Parathyroid adenoma (tissue), 2 donors: Measurements from ENCODE around the gene LRRC7.

Experiments used
- H2AFZ ChIP-seq: fragments of 300-600 bp; sonication (generic); one replicate; pipeline ENCODE4 v1.7.0; 2017; ENCODE audit warnings: antibody characterized with exemption, mild to moderate bottlenecking
- H3K27ac ChIP-seq: fragments of 300-600 bp; sonication (generic); one replicate; pipeline ENCODE4 v1.7.0; 2017
- H3K27me3 ChIP-seq: fragments of 300-600 bp; sonication (generic); one replicate; pipeline ENCODE4 v1.7.0; 2017; ENCODE audit warnings: low read length; ENCODE audit not compliant: control insufficient read depth, insufficient read depth
- H3K36me3 ChIP-seq: fragments of 300-600 bp; sonication (generic); one replicate; pipeline ENCODE4 v1.7.0; 2017; ENCODE audit warnings: low read length; ENCODE audit not compliant: control insufficient read depth, insufficient read depth
- H3K4me1 ChIP-seq: fragments of 300-600 bp; sonication (generic); one replicate; pipeline ENCODE4 v1.7.0; 2017; ENCODE audit warnings: control low read depth
- H3K4me2 ChIP-seq: fragments of 300-600 bp; sonication (generic); one replicate; pipeline ENCODE4 v1.7.0; 2017; ENCODE audit warnings: low read length
- H3K4me3 ChIP-seq: fragments of 300-600 bp; sonication (generic); one replicate; pipeline ENCODE4 v1.7.0; 2017; ENCODE audit warnings: low read depth, low read length
- H3K79me2 ChIP-seq: fragments of 300-600 bp; sonication (generic); one replicate; pipeline ENCODE4 v1.7.0; 2017; ENCODE audit warnings: control low read depth
- H3K9ac ChIP-seq: fragments of 300-600 bp; sonication (generic); one replicate; pipeline ENCODE4 v1.7.0; 2017; ENCODE audit warnings: mild to moderate bottlenecking
- H3K9me3 ChIP-seq: fragments of 300-600 bp; sonication (generic); one replicate; pipeline ENCODE4 v1.7.0; 2017; ENCODE audit warnings: low read length; ENCODE audit not compliant: control insufficient read depth
- CTCF ChIP-seq: fragments of 300-600 bp; sonication (generic); IDR thresholded peaks from one replicate; pipeline ENCODE4 v1.7.0; 2017; ENCODE audit warnings: antibody characterized with exemption, mild to moderate bottlenecking
- donor health status: primary hyperparathyroidism.

The LRRC7 gene

DNA sequence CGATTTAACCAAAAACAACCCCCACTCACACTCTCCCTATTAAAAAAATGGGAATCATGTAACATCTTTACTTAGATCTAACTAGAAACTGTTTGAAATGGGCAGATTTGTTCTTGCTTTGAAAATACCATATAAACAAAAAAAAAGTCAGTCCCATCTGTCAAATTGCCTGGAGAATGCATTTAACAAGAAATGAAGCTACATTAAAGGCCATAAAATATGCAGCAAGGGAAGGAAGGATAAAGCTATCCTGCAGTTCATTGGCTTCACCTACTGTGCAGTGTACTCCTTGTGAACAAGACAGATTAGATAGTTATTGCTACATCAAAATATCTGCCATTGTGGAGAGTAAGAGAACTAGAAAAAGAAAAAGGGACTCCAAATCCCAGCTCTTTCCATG, 160.5 kb downstream of the LRRC7 start:
- no peaks in the 10 kb centered on the region for H3K79me2 ChIP-seq
- no peaks in the 10 kb centered on the region for H3K4me1 ChIP-seq
- H3K27ac ChIP-seq = no peak overlapping the region
- TF ChIP-seq CTCF = no peak
- no peak overlapping the region for H3K4me2 ChIP-seq
- H3K36me3 ChIP-seq = no peaks in the 10 kb centered on the region
- no peaks in the 10 kb centered on the region for H3K27me3 ChIP-seq
- H3K9ac ChIP-seq = no peak overlapping the region
- no peak overlapping the region for H3K4me3 ChIP-seq
- H2AFZ ChIP-seq = no peak overlapping the region
- no peaks in the 10 kb centered on the region for H3K9me3 ChIP-seq

DNA sequence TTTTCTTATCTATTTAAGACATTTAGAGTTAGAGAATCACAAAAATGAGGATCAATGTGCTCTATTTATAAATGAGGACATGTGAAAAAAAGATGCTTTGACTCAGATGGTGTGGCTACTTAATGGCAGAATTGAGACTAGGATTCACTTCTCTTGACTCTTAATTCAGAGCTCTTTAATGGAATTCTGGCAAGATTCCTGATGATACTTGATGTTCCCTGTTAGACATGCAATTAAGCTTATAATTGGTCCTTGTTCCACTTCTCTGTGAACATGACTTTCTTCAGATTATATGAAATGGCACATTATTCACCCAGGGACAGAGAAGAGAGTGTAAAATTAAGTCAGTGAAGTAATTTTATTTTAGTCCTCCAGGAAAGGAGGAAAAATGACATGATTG, 165.3 kb downstream of the LRRC7 start:
- Histone ChIP-seq H3K9me3 (no peaks in the 10 kb centered on the region), H3K4me1 (no peaks in the 10 kb centered on the region), H3K4me3 (no peak overlapping the region), H2AFZ (no peak overlapping the region), H3K27ac (no peak overlapping the region), H3K4me2 (no peak overlapping the region), H3K27me3 (no peaks in the 10 kb centered on the region), H3K36me3 (no peaks in the 10 kb centered on the region), H3K9ac (no peak overlapping the region), H3K79me2 (no peaks in the 10 kb centered on the region)
- TF ChIP-seq CTCF = no peak

GRCh38 chr1:69737527-69738185, 169.9 kb downstream of the LRRC7 start:
- Histone ChIP-seq H3K4me2 (no peak overlapping the region), H3K36me3 (no peaks in the 10 kb centered on the region), H3K9me3 (no peaks in the 10 kb centered on the region), H3K27me3 (no peaks in the 10 kb centered on the region), H3K4me1 (no peaks in the 10 kb centered on the region), H2AFZ (no peak overlapping the region), H3K79me2 (no peaks in the 10 kb centered on the region), H3K4me3 (no peak overlapping the region), H3K9ac (no peak overlapping the region), H3K27ac (no peak overlapping the region)
- peak; percentile 14 for TF ChIP-seq CTCF

GRCh38 chr1:69738458-69739250, 170.9 kb downstream of the LRRC7 start:
- Histone ChIP-seq H3K4me1 (no peaks in the 10 kb centered on the region), H3K79me2 (no peaks in the 10 kb centered on the region), H3K9ac (no peak overlapping the region), H3K27me3 (no peaks in the 10 kb centered on the region), H3K27ac (no peak overlapping the region), H2AFZ (no peak overlapping the region), H3K4me3 (no peak overlapping the region), H3K36me3 (no peaks in the 10 kb centered on the region), H3K4me2 (no peak overlapping the region), H3K9me3 (no peaks in the 10 kb centered on the region)
- no peak for TF ChIP-seq CTCF

DNA sequence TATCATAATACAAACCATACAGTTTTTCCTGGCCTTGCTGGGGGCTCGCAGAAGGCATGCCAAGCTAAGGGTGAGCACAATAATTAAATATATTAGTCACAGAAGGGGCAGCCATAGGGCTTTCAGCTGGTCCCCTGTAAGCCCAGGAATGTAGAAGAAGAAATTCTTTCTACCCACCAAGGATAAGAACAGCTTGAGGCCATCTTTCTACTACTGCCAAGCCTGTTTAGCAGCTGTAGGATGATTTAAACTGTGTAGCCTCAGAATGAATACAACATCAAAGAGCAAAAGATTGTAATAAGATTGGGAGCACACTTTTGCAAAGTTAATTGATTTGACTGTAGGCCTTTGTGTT, 171.5 kb downstream of the LRRC7 start:
- Histone ChIP-seq H3K4me1 (no peaks in the 10 kb centered on the region), H3K27me3 (no peaks in the 10 kb centered on the region), H3K9ac (no peak overlapping the region), H3K4me3 (no peak overlapping the region), H3K4me2 (no peak overlapping the region), H3K27ac (no peak overlapping the region), H3K9me3 (no peaks in the 10 kb centered on the region), H3K79me2 (no peaks in the 10 kb centered on the region), H2AFZ (no peak overlapping the region), H3K36me3 (no peaks in the 10 kb centered on the region)
- no peak for TF ChIP-seq CTCF
